Gastroesophageal sphincter (tissue), 3 donors: ENCODE results near the gene VWA8.

Source experiments
- EP300 ChIP-seq: sonication (generic); formaldehyde crosslinking; IDR thresholded peaks from one replicate; pipeline ENCODE4 v1.6.1; 2017; ENCODE audit warnings: antibody characterized with exemption, mild to moderate bottlenecking
- POLR2AphosphoS5 ChIP-seq: sonication (generic); formaldehyde crosslinking; IDR thresholded peaks from one replicate; pipeline ENCODE4 v1.6.1; 2017; ENCODE audit warnings: antibody characterized with exemption
- TF ChIP-seq, protein P1 (sequence below), 4 experiments: fragments of 200-600 bp in 2 of 4; fragments of 450-650 bp in 2 of 4; sonication (generic) in 1 of 4; IDR thresholded peaks; one replicate each; pipeline ENCODE4 v1.5.1; 2017 to 2019; ENCODE audit warnings: antibody characterized with exemption in 4 of 4, mild to moderate bottlenecking in 2 of 4, moderate library complexity in 2 of 4

DNA sequence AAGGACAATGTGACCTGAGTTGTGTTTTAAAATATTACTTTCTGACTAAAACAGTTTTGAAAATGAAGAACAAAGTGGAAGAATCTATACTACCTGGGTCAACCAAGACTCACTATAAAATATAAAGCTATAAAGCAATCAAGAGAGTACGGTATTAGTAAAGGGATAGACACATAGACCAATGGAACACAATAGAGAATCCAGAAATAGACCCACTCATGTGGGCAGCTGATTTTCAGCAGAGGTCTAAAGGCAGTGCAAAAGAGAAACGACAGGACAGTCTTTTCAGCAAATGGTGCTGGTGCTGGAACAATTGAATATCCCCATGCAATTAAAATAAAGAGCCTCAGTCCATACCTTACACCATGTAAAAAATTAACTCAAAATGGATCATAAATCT, 278.9 kb downstream of the VWA8 start:
- no peak for TF ChIP-seq EP300
- TF ChIP-seq, protein P1, sequence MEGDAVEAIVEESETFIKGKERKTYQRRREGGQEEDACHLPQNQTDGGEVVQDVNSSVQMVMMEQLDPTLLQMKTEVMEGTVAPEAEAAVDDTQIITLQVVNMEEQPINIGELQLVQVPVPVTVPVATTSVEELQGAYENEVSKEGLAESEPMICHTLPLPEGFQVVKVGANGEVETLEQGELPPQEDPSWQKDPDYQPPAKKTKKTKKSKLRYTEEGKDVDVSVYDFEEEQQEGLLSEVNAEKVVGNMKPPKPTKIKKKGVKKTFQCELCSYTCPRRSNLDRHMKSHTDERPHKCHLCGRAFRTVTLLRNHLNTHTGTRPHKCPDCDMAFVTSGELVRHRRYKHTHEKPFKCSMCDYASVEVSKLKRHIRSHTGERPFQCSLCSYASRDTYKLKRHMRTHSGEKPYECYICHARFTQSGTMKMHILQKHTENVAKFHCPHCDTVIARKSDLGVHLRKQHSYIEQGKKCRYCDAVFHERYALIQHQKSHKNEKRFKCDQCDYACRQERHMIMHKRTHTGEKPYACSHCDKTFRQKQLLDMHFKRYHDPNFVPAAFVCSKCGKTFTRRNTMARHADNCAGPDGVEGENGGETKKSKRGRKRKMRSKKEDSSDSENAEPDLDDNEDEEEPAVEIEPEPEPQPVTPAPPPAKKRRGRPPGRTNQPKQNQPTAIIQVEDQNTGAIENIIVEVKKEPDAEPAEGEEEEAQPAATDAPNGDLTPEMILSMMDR (IDR thresholded peaks at IDR 0.05), result no peak
- no peak for TF ChIP-seq POLR2AphosphoS5
